GM12891 (cell line): ENCODE data around the gene STK24.

Experiments used
- DNase-seq: peaks from one replicate; pipeline ENCODE4 v3.0.0; 2011; ENCODE audit warnings: low spot score; ENCODE audit not compliant: insufficient read length
- FAIRE-seq: peaks from 2 replicates; lab custom pipeline; 2011; peaks lifted over from hg19 to GRCh38; lab: Jason Lieb, UNC
- PAX5 ChIP-seq: IDR thresholded peaks from 2 replicates; pipeline ENCODE4 v1.6.1; 2011; ENCODE audit warnings: low read length, moderate library complexity, mild to moderate bottlenecking; ENCODE audit not compliant: insufficient read depth, severe bottlenecking
- POLR2A ChIP-seq: IDR thresholded peaks from 2 replicates; pipeline ENCODE4 v1.6.1; 2011; ENCODE audit warnings: low read depth, low read length, control low read depth
- POLR2AphosphoS5 ChIP-seq: IDR thresholded peaks from 2 replicates; pipeline ENCODE4 v1.6.1; 2011; ENCODE audit warnings: low read depth, low read length, control low read depth
- POU2F2 ChIP-seq: IDR thresholded peaks from 2 replicates; pipeline ENCODE4 v1.6.1; 2011; ENCODE audit warnings: low read depth, mild to moderate bottlenecking, control low read depth, low read length, moderate library complexity
- SPI1 ChIP-seq: IDR thresholded peaks from 2 replicates; pipeline ENCODE4 v1.6.1; 2011; ENCODE audit warnings: low read depth, low read length, control low read depth
- TAF1 ChIP-seq: IDR thresholded peaks from 2 replicates; pipeline ENCODE4 v1.6.1; 2011; ENCODE audit warnings: low read depth, low read length, control low read depth

STK24 gene

DNA sequence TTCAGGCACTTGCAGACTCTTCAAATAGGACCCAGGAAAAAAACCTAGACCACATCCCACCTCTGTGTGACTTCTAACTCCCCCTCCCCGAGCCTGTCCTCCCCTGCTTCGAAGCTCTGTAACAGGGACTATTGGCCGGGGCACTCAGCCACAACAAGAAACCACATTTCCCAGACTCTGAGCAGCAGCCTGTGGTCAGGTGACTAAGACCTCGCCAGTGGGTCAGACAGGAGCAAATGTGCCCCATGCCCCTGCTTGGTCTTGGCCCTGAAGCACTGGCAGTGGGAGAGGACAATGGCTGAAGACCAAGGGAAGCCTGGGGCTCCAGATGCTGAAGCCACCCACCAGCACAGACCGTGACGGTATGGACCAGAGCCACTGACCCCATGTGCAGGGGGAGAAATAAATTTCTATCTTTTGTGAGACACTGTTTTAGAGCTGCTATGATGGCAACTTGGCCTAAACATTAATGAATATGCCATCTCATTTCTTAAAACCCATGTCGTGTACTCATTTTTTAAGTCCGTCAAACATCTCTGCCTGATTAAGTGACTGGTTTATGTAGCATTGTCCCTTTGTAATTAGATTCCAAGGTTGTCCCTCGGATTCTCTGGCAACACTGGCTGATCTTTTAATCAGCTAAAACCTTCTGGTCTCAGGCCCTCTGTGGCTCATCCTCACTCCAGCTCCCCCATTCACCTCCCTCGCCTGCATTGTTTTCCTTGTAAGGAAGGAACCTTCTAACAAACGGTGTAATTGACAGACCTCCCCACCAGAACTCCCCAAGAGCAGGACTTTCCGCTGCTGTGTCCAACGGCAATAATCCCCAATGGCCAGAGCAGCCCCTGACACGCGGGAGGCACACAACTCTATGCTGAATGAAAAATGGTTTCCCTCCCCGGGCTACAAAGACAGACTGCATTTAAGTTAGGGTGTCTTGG is 98.4 kb downstream of the STK24 start:
- no peak for DNase-seq
- no peak for TF ChIP-seq PAX5
- no peak for TF ChIP-seq SPI1
- TF ChIP-seq POLR2A, result no peak
- TF ChIP-seq TAF1, result no peak
- TF ChIP-seq POU2F2, result no peak
- no peak for TF ChIP-seq POLR2AphosphoS5
- FAIRE-seq, result peak; percentile 87

DNA sequence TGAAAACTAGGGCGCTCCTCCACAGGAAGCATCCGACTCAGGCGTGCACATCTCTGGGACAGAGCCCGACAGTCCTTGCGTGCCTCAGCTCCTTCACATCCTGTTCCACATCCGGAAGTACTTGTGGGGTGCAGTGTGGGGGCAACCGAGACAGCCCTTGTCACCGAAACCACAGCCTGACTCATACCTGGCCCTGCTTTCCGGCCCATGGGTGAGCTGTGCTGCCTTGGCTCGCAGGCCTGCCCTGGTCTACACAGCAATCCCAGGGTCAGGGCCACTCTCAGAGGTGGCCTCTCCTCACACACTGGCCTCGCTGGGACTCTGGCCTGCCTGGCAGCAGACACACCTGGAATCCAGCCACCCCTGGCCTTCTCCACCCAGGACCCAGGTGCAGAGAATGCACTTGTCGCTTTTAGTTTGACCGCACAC is 100.4 kb downstream of the STK24 start:
- DNase-seq (peak; percentile 89), FAIRE-seq (peak; percentile 100)
- peak; percentile 93 for TF ChIP-seq POU2F2
- peak; percentile 73 for TF ChIP-seq POLR2A
- TF ChIP-seq PAX5, result peak; percentile 31
- TF ChIP-seq SPI1, result peak; percentile 42
- TF ChIP-seq POLR2AphosphoS5, result no peak; the same call in none of the 2 replicates
- 0 out of 2 replicates have a peak, but pooled peaks have one; percentile 41 for TF ChIP-seq TAF1

DNA sequence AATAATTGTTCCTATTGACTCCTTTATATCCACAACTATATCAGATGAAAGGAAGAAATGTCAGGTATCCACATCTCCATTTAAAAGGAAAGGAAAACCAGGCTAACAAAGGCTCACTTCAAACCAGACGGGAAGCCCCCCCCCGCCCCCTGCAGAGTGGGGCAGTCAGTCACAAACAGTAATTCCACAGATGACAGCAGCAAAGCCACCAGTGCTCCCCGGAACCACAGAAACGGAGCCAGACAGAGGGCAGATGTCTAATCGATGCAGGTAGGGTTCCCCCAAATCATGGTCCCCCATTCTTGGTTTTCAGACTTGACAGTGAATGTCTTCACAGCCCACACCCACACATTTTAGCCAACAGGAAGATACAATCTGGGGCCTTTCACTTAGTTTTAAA is 100.8 kb downstream of the STK24 start:
- TF ChIP-seq POLR2AphosphoS5, result no peak
- FAIRE-seq (no peak), DNase-seq (peak; percentile 64)

DNA sequence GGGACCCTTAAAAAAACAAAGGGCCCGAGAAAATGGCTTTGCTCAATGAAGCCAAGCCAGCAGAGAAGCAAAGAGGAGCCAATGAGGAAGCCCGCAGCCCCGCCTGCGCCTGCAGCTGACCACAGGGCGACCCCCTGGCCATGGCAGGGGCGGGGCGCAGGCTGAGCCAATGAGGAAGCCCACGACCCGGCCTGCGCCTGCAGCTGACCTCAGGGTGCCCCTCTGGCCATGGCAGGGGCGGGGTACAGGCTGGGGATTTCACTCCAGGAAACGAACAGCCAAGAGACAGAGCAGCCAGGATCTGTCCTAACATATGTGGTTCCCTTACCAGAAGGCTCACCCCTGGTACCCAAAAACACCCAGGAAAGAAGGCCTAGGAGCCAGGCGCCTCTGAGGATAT is 101.4 kb downstream of the STK24 start:
- no peak for FAIRE-seq
- TF ChIP-seq TAF1, result no peak
- TF ChIP-seq PAX5, result no peak
- no peak for TF ChIP-seq POU2F2
- no peak for TF ChIP-seq POLR2A
- no peak for TF ChIP-seq POLR2AphosphoS5
- no peak for TF ChIP-seq SPI1
- DNase-seq, result no peak

DNA sequence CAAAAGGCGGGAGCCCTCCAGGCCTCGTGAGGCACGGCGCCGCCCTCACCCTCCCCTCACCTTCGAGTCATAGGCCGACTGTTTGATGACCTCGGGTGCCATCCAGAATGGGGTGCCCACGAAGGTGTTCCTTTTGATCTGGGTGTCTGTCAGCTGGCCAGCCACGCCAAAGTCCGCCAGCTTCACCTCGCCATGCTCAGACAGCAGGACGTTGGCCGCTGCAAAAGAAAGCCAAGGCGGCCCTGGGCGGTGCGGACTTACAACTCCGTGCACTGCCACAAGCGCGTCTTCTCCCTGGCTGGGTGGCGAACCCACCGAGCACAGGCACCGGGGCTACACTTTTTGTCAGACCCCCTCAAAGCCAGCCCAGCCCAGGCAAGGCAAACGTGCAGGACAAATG is 102.1 kb downstream of the STK24 start:
- DNase-seq, result no peak
- TF ChIP-seq PAX5 (no peak), SPI1 (no peak), POLR2A (no peak), POLR2AphosphoS5 (no peak), TAF1 (no peak), POU2F2 (no peak)
- no peak for FAIRE-seq

DNA sequence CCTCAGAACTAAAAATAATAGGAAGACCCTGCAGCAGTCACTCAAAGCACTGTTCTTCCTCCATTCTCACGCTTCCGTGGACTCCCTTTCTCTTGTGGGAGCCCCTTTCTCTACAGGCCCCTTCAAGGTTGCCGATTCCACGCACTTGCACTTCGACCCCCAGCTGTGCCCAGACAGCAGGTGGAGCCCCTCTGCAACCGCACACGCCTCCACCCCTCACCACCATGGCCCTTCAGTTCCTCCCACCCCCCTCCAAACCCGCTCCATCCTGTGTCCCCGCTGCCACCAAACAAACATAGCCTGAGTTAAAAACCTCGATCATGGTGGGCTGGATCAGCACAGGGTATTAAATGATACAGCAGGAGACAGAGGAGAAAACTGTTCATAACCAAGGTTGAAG is 102.6 kb downstream of the STK24 start:
- TF ChIP-seq POU2F2 (no peak), SPI1 (no peak)
- FAIRE-seq (no peak), DNase-seq (no peak)

DNA sequence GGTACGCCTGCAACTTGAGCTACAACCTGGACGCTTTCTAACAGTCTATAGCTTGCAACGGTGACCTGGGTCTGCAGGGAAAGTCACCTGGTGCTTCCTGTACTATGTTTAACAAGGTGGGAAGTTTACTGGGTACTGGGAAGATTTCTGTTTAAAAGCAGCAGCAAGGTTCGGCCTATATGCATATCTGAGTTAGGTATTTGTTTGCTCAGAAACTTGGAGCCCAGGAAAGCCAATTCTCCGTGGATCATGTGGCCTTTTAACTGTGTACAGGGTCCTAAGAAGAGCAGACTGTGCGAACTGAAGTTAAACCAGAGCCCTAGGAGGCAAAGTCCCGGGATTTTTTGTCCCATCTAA is 103.1 kb downstream of the STK24 start:
- no peak for FAIRE-seq
- TF ChIP-seq POU2F2 (no peak), TAF1 (no peak), SPI1 (no peak), POLR2A (no peak), POLR2AphosphoS5 (no peak), PAX5 (no peak)

DNA sequence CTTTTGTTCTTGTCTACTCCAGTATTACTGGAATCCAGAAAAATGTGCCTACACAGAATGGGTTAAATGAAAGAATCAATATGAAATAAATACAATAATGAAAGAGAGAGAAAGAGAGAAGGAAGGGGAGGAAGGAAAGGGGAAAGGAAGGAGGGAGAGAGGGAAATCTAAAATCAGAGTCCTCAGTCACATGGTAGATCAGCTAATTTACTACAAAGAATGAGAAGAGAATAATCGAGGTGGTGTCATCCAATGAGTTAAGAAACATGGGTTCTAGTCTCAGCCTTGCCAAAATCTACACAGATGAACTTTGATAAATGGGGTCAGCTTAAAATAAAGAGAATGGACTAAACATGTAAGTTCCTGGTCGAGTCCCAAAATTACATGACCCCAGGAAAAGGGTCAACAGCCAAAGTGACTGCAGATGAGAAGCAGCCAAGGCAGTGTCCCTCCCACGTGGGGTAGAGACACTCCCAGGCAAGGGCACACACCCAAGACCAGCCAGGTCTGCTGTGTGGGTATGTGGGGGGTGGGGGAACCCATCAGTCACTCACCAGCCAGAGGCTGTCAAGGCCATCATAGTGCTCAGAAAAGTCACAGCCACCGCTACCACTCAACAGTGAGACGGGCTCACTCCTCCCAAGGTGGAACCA is 103.6 kb downstream of the STK24 start:
- DNase-seq (no peak), FAIRE-seq (no peak)
- TF ChIP-seq POLR2A, result no peak
- no peak for TF ChIP-seq POLR2AphosphoS5
- TF ChIP-seq SPI1, result no peak
- TF ChIP-seq PAX5, result no peak
- TF ChIP-seq TAF1, result no peak
- no peak for TF ChIP-seq POU2F2

More for the DNA sequence above, 103.1 kb downstream of the STK24 start:
- no peak for DNase-seq

DNA sequence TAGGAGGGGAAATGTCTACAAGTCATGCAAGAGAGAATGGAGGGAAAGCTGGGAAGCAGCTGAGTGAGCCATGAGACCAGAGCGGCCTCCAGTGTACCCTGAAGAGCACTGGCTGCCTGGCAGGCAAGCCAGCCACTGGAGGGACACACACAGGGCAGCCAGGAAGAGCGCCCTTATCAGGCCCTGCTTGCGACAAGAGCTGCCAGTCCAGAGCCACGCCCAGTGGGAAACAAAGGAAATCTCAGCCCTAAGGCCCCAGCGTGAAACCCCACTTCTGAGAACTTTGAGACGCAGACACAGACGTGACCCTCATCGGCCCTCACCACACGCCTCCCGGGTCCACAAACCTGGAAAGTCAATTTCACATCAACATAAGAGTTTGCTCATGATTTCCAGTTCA is 105.0 kb downstream of the STK24 start:
- FAIRE-seq (no peak), DNase-seq (no peak)
- TF ChIP-seq POU2F2, result no peak
- no peak for TF ChIP-seq PAX5
- TF ChIP-seq POLR2A, result no peak
- no peak for TF ChIP-seq SPI1
- TF ChIP-seq TAF1, result no peak
- TF ChIP-seq POLR2AphosphoS5, result no peak
